A549 (cell line): Measurements from ENCODE around the gene ABCA13. TPM values are rescaled to one million over a fixed set of nuclear protein-coding genes. Genes with fewer than 3 reads are reported as not detected.
"Not testable (repeated sequence)": the region's sequence is repeated elsewhere in the genome, so short reads cannot be mapped to it uniquely, and the experiment has no call there.

Experiments
- ATAC-seq, 2 experiments: fragments of 200-7000 bp in 1 of 2; fragments of >200 bp in 1 of 2; cut with Nextera tagmentation in 1 of 2; cut with Tn5 transposase in 1 of 2; 3 replicates each; pipeline versions ENCODE4 v1.8.0 to v1.9.1; 2018 to 2020; ENCODE audit warnings: mild to moderate bottlenecking in 1 of 2, moderate library complexity in 1 of 2
- CTCF ChIA-PET: fragments of 300-600 bp; sonication (Branson Sonifier 250); formaldehyde crosslinking; extraction: SDS; loops from one replicate; lab custom pipeline; 2021; ENCODE audit warnings: antibody characterized with exemption, inconsistent platforms; lab: Yijun Ruan, JAX
- POLR2A ChIA-PET: fragments of 350-600 bp; formaldehyde crosslinking; extraction: SDS; loops from one replicate; lab custom pipeline; 2021; ENCODE audit warnings: antibody characterized with exemption, inconsistent platforms; lab: Yijun Ruan, JAX
- DNase-seq, 2 experiments: peaks; one replicate each; pipeline versions ENCODE4 v3.0.0 to v3.0.0-alpha.2; 2011 to 2016; ENCODE audit warnings: low read depth in 1 of 2, low spot score in 1 of 2
- FAIRE-seq: peaks from 2 replicates; lab custom pipeline; 2011; peaks lifted over from hg19 to GRCh38; lab: Jason Lieb, UNC
- H3K27ac ChIP-seq, 2 experiments: fragments of >200 bp; sonication (Bioruptor Twin); formaldehyde crosslinking; 3 replicates each; pipeline ENCODE4 v1.5.1; 2016 to 2017
- H3K4me1 ChIP-seq: fragments of >200 bp; sonication (Bioruptor Twin); formaldehyde crosslinking; 3 replicates; pipeline ENCODE4 v1.6.1; 2016
- H3K4me2 ChIP-seq: fragments of >200 bp; sonication (Bioruptor Twin); formaldehyde crosslinking; 3 replicates; pipeline ENCODE4 v1.6.1; 2016
- H3K4me3 ChIP-seq: fragments of >200 bp; sonication (Bioruptor Twin); formaldehyde crosslinking; 3 replicates; pipeline ENCODE4 v1.5.1; 2016
- H3K9me3 ChIP-seq: fragments of >200 bp; sonication (Bioruptor Twin); formaldehyde crosslinking; 3 replicates; pipeline ENCODE4 v1.6.1; 2016
- CEBPB ChIP-seq, 2 experiments: fragments of >200 bp in 1 of 2; sonication (Bioruptor Twin) in 1 of 2; formaldehyde crosslinking in 1 of 2; IDR thresholded peaks; 2 replicates each; pipeline ENCODE4 v1.6.1; 2012 to 2016
- CHD2 ChIP-seq: fragments of 150-350 bp; IDR thresholded peaks from 2 replicates; pipeline ENCODE4 v1.6.1; 2014; ENCODE audit warnings: low read length; ENCODE audit not compliant: partially characterized antibody
- EP300 ChIP-seq, 2 experiments: fragments of >200 bp; sonication (Bioruptor Twin); formaldehyde crosslinking; IDR thresholded peaks; 2 replicates in 1 of 2; 3 replicates in 1 of 2; pipeline ENCODE4 v1.6.1; 2016 to 2017
- ESRRA ChIP-seq: fragments of 150-350 bp; IDR thresholded peaks from 2 replicates; pipeline ENCODE4 v1.6.1; 2014; ENCODE audit warnings: mild to moderate bottlenecking, low read length, borderline replicate concordance
- FOSB ChIP-seq: fragments of 250-450 bp; sonication (Bioruptor Pico); IDR thresholded peaks from 2 replicates; pipeline ENCODE4 v1.5.0; 2020; ENCODE audit warnings: mild to moderate bottlenecking, moderate library complexity
- FOSL2 ChIP-seq, 2 experiments: fragments of 450-650 bp in 1 of 2; fragments of >200 bp in 1 of 2; sonication (Bioruptor Twin) in 1 of 2; formaldehyde crosslinking; IDR thresholded peaks; 2 replicates each; pipeline versions ENCODE4 v1.5.0 to v1.6.1; 2016 to 2020; ENCODE audit warnings: mild to moderate bottlenecking in 1 of 2, moderate library complexity in 1 of 2
- FOXS1 ChIP-seq: fragments of 250-450 bp; sonication (Bioruptor Pico); IDR thresholded peaks from 2 replicates; pipeline ENCODE4 v1.5.0; 2020; ENCODE audit warnings: mild to moderate bottlenecking, moderate library complexity
- HDAC2 ChIP-seq: fragments of 200-600 bp; sonication (generic); IDR thresholded peaks from 2 replicates; pipeline ENCODE4 v1.6.1; 2016
- HEYL ChIP-seq: fragments of 250-450 bp; sonication (Bioruptor Pico); IDR thresholded peaks from 2 replicates; pipeline ENCODE4 v1.8.0; 2021; ENCODE audit warnings: mild to moderate bottlenecking, moderate library complexity
- HOXB5 ChIP-seq: fragments of 250-450 bp; sonication (Bioruptor Pico); IDR thresholded peaks from 2 replicates; pipeline ENCODE4 v1.5.0; 2020; ENCODE audit warnings: mild to moderate bottlenecking, moderate library complexity
- KDM1A ChIP-seq: fragments of 200-600 bp; sonication (generic); IDR thresholded peaks from 2 replicates; pipeline ENCODE4 v1.6.1; 2016; ENCODE audit warnings: low read depth, mild to moderate bottlenecking
- MAZ ChIP-seq: fragments of 150-350 bp; IDR thresholded peaks from 2 replicates; pipeline ENCODE4 v1.6.1; 2014; ENCODE audit warnings: antibody characterized with exemption, low read depth, low read length, borderline replicate concordance
- RCOR1 ChIP-seq: fragments of 150-350 bp; IDR thresholded peaks from 2 replicates; pipeline ENCODE4 v1.6.1; 2014; ENCODE audit warnings: antibody characterized with exemption, low read length, low read depth
- REST ChIP-seq: fragments of 200-600 bp; sonication (generic); IDR thresholded peaks from 2 replicates; pipeline ENCODE4 v1.6.1; 2016; ENCODE audit warnings: antibody characterized with exemption, mild to moderate bottlenecking, moderate library complexity
- SREBF2 ChIP-seq: fragments of 450-650 bp; IDR thresholded peaks from 2 replicates; pipeline ENCODE4 v1.6.1; 2014; ENCODE audit warnings: mild to moderate bottlenecking, moderate library complexity
- TFCP2L1 ChIP-seq: fragments of 250-450 bp; sonication (Bioruptor Pico); IDR thresholded peaks from 2 replicates; pipeline ENCODE4 v1.5.0; 2021; ENCODE audit warnings: mild to moderate bottlenecking
- ZC3H11A ChIP-seq: fragments of 450-650 bp; IDR thresholded peaks from 2 replicates; pipeline ENCODE4 v1.6.1; 2014; ENCODE audit warnings: antibody characterized with exemption, mild to moderate bottlenecking
- ZFP36 ChIP-seq: fragments of 450-650 bp; IDR thresholded peaks from 2 replicates; pipeline ENCODE4 v1.6.1; 2014; ENCODE audit warnings: borderline replicate concordance; ENCODE audit not compliant: partially characterized antibody
- WGBS: methylation state at CpG from one replicate; pipeline ENCODE4 v1.1.6; 2017; ENCODE audit errors: missing lambda C conversion rate; 5-methylcytosine and 5-hydroxymethylcytosine counted together
- polyA plus RNA-seq, 4 experiments: library from polyadenylated mRNA; depleted of rRNA in 3 of 4; stranded (reverse); fragments of >200 nt; fragmentation: RNase III in 1 of 4; extraction: RNeasy Plus Mini Kit Qiagen cat#74134 plus additional on column Dnase treatment in 1 of 4; gene quantifications; 2 replicates in 3 of 4; 3 replicates in 1 of 4; pipeline ENCODE4 v1.2.3, GENCODE V29; 2011 to 2017
- TF ChIP-seq, protein P1 (sequence below): IDR thresholded peaks from 2 replicates; pipeline ENCODE4 v1.6.1; 2012
- TF ChIP-seq, protein P2 (sequence below): fragments of 250-450 bp; sonication (Bioruptor Pico); IDR thresholded peaks from 2 replicates; pipeline ENCODE4 v1.5.0; 2020; ENCODE audit warnings: low read depth, mild to moderate bottlenecking, moderate library complexity

Gene ABCA13
- polyA plus RNA-seq, 2 of the 4 experiments (the other 2 are of a cell fraction): 0.01 TPM; not detected in 1

GRCh38 chr7:48193421-48193820 lies 22.2 kb downstream of the ABCA13 start:
- Histone ChIP-seq H3K27ac (no peak overlapping the region), H3K4me2 (no peak overlapping the region), H3K4me3 (no peak overlapping the region), H3K9me3 (no peaks in the 10 kb centered on the region), H3K4me1 (no peaks in the 10 kb centered on the region)
- TF ChIP-seq HEYL: no peak
- TF ChIP-seq RCOR1: no peak
- DNase-seq (no peak), ATAC-seq (no peak), FAIRE-seq (no peak)
- ChIA-PET POLR2A (no interaction called here), CTCF (no interaction called here)
- WGBS: 0% methylated on average over 1 of the region's 1 CpG

GRCh38 chr7:48200946-48201589 lies 29.8 kb downstream of the ABCA13 start:
- ATAC-seq, H3K4me1 ChIP-seq, H3K27ac ChIP-seq, H3K4me3 ChIP-seq, H3K9me3 ChIP-seq, H3K4me2 ChIP-seq, FAIRE-seq, POLR2A ChIA-PET, DNase-seq, CTCF ChIA-PET: not testable (repeated sequence)
- WGBS: 61% methylated on average over 18 of the region's 19 CpGs

- H3K27ac ChIP-seq, H3K9me3 ChIP-seq, H3K4me2 ChIP-seq, FAIRE-seq, DNase-seq, H3K4me1 ChIP-seq, H3K4me3 ChIP-seq, ATAC-seq, POLR2A ChIA-PET: not testable (repeated sequence)
- WGBS: 96% methylated on average over 9 of the region's 41 CpGs
- CTCF ChIA-PET: interaction anchor here (0.8 kb wide), 1 partner anchor 45 kb away, joined by 3 read pairs; no protein-coding TSS in a partner anchor
Observed at GRCh38 chr7:48202916-48203315, 31.7 kb downstream of the ABCA13 start.

GRCh38 chr7:48207155-48207675 lies 36.0 kb downstream of the ABCA13 start:
- Histone ChIP-seq H3K9me3 (no peaks in the 10 kb centered on the region), H3K4me3 (no peak overlapping the region), H3K4me1 (no peaks in the 10 kb centered on the region), H3K27ac (no peak overlapping the region), H3K4me2 (no peak overlapping the region)
- DNase-seq: no peak
- no peak for ATAC-seq
- no peak for FAIRE-seq
- TF ChIP-seq MAZ (no peak), HEYL (no peak), ESRRA (no peak)
- ChIA-PET POLR2A (no interaction called here), CTCF (no interaction called here)
- 48% methylated on average over 1 of the region's 1 CpG for WGBS

DNA sequence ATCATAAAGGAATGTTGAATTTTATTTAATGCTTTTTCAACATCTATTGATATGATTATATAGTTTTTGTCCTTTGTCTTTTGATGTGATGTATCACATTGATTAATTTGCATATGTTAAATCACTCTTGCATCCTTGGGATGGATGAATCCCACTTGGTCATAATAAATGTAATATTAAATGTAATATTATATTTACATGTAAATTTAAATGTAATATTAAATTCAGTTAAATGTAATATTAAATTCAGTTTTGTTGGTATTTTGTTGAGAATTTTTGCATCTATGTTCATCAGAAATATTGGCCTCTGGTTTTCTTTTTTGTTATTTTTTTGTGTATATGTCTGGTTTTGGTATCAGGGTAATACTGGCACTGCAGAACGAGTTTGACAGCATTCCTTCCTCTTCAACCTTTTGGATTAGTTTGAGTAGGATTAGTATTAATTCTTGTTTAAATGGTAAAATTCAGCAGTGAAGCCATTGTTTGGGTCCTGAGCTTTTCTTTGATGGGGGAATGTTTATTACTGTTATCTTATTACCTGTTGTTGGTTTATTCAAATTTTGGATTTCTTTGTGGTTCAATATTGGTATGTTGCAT lies 37.8 kb downstream of the ABCA13 start:
- CTCF ChIA-PET: no interaction called here
- FAIRE-seq: no peak
- 0% methylated on average over 1 of the region's 1 CpG for WGBS
- DNase-seq: no peak
- Histone ChIP-seq H3K4me1 (no peaks in the 10 kb centered on the region), H3K4me2 (no peak overlapping the region), H3K27ac (no peak overlapping the region), H3K9me3 (no peaks in the 10 kb centered on the region), H3K4me3 (no peak overlapping the region)
- POLR2A ChIA-PET: no interaction called here
- TF ChIP-seq MAZ: no peak
- TF ChIP-seq HDAC2: no peak
- TF ChIP-seq, protein P1, sequence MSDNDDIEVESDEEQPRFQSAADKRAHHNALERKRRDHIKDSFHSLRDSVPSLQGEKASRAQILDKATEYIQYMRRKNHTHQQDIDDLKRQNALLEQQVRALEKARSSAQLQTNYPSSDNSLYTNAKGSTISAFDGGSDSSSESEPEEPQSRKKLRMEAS: no peak
- TF ChIP-seq REST: no peak
- TF ChIP-seq FOSB (CRISPR knock-in tag): no peak
- TF ChIP-seq, protein P2, sequence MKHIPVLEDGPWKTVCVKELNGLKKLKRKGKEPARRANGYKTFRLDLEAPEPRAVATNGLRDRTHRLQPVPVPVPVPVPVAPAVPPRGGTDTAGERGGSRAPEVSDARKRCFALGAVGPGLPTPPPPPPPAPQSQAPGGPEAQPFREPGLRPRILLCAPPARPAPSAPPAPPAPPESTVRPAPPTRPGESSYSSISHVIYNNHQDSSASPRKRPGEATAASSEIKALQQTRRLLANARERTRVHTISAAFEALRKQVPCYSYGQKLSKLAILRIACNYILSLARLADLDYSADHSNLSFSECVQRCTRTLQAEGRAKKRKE (CRISPR knock-in tag): no peak
- TF ChIP-seq TFCP2L1: no peak
- no peak for TF ChIP-seq FOXS1 (CRISPR knock-in tag)
- no peak for TF ChIP-seq SREBF2
- no peak for TF ChIP-seq EP300 (IDR thresholded peaks at IDR 0.05)
- TF ChIP-seq ZFP36: no peak
- no peak for TF ChIP-seq KDM1A
- TF ChIP-seq FOSL2 (IDR thresholded peaks at IDR 0.05): no peak
- TF ChIP-seq FOSL2 (CRISPR knock-in tag; IDR thresholded peaks at IDR 0.05): no peak
- TF ChIP-seq CHD2: no peak
- no peak for TF ChIP-seq HOXB5
- TF ChIP-seq CEBPB (IDR thresholded peaks at IDR 0.05): no peak
- no peak for TF ChIP-seq ZC3H11A
- no peak for ATAC-seq
